ENCODE results near the gene PIEZO2.

DNA sequence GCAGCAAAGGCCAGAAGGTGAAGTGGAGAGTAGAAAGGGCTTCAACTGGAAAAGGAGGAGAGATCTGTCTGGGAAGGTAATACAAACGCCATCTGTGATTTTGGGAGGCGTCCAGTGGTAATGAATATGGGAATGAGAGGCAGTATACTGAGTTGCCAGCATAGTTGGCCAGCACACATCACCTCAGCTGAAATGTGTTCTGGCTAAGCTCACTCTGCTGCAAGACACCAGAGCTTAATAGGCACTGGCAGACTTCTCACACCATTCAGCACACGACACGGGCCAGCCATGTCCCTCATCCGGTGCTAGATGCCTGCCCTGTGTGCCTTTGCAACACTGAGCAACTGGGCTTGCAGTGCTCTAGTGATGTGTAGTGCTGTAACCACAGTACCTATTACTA is 277.1 kb downstream of the PIEZO2 start:
- TF ChIP-seq, protein P1, sequence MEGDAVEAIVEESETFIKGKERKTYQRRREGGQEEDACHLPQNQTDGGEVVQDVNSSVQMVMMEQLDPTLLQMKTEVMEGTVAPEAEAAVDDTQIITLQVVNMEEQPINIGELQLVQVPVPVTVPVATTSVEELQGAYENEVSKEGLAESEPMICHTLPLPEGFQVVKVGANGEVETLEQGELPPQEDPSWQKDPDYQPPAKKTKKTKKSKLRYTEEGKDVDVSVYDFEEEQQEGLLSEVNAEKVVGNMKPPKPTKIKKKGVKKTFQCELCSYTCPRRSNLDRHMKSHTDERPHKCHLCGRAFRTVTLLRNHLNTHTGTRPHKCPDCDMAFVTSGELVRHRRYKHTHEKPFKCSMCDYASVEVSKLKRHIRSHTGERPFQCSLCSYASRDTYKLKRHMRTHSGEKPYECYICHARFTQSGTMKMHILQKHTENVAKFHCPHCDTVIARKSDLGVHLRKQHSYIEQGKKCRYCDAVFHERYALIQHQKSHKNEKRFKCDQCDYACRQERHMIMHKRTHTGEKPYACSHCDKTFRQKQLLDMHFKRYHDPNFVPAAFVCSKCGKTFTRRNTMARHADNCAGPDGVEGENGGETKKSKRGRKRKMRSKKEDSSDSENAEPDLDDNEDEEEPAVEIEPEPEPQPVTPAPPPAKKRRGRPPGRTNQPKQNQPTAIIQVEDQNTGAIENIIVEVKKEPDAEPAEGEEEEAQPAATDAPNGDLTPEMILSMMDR (IDR thresholded peaks at IDR 0.05; ENCODE audit: poor library complexity, severe bottlenecking), result no peak
- TF ChIP-seq EP300 (conservative IDR thresholded peaks at IDR 0.05; ENCODE audit: poor library complexity, severe bottlenecking), result no peak
